Panc1 (cell line): Measurements from ENCODE around the gene GZMM. TPM values are rescaled to one million over a fixed set of nuclear protein-coding genes. Genes with fewer than 3 reads are reported as not detected.

Experiments used
- ATAC-seq: fragments of 200-7000 bp; cut with Tn5 transposase; 2 replicates; pipeline ENCODE4 v1.9.1; 2020; ENCODE audit warnings: mild to moderate bottlenecking, moderate library complexity
- BruUV-seq: library from RNA; stranded (reverse); fragments of 400-500 nt; replicated peaks from 2 replicates; lab custom pipeline; 2021; lab: Mats Ljungman, UMichigan
- CTCF ChIA-PET: fragments of 300-600 bp; sonication (Branson Sonifier 250); formaldehyde crosslinking; loops from one replicate; lab custom pipeline; 2022; ENCODE audit warnings: antibody characterized with exemption; lab: Charles Lee
- POLR2A ChIA-PET: fragments of 300-600 bp; sonication (Branson Sonifier 250); formaldehyde crosslinking; loops from one replicate; lab custom pipeline; 2022; ENCODE audit warnings: antibody characterized with exemption; lab: Charles Lee
- DNase-seq: peaks from one replicate; pipeline ENCODE4 v3.0.0-alpha.2; 2010; ENCODE audit warnings: low read depth, low spot score
- H3K27ac ChIP-seq: 2 replicates; pipeline ENCODE4 v1.5.1; 2011; ENCODE audit warnings: mild to moderate bottlenecking, low read length, inconsistent platforms
- H3K27me3 ChIP-seq: fragments of 200-500 bp; sonication (Bioruptor generic); 2 replicates; pipeline ENCODE4 v1.6.0; 2014; ENCODE audit warnings: low read length, inconsistent platforms; ENCODE audit not compliant: control insufficient read depth, insufficient read depth
- H3K36me3 ChIP-seq: fragments of 200-500 bp; sonication (Bioruptor generic); 2 replicates; pipeline ENCODE4 v1.5.1; 2014; ENCODE audit warnings: inconsistent platforms, mild to moderate bottlenecking, low read length, moderate library complexity; ENCODE audit not compliant: control insufficient read depth, insufficient read depth
- H3K4me1 ChIP-seq: 2 replicates; pipeline ENCODE4 v1.5.1; 2011; ENCODE audit warnings: inconsistent platforms, mild to moderate bottlenecking, low read length, moderate library complexity; ENCODE audit not compliant: control insufficient read depth, insufficient read depth
- H3K4me3 ChIP-seq, 2 experiments: 2 replicates each; pipeline ENCODE4 v1.5.1; 2011 to 2012; ENCODE audit warnings: low read depth in 2 of 2, low read length in 2 of 2, mild to moderate bottlenecking in 2 of 2, inconsistent platforms in 1 of 2, moderate library complexity in 1 of 2
- H3K9me3 ChIP-seq: fragments of 200-500 bp; sonication (Bioruptor generic); 2 replicates; pipeline ENCODE4 v1.5.1; 2014; ENCODE audit warnings: low read depth, mild to moderate bottlenecking, inconsistent platforms, low read length, moderate library complexity; ENCODE audit not compliant: control insufficient read depth, insufficient read depth
- POLR2AphosphoS5 ChIP-seq: IDR thresholded peaks from 2 replicates; pipeline ENCODE4 v1.6.1; 2012; ENCODE audit warnings: mild to moderate bottlenecking, low read depth, low read length, moderate library complexity
- REST ChIP-seq, 2 experiments: IDR thresholded peaks; 2 replicates each; pipeline ENCODE4 v1.6.1; 2011 to 2012; ENCODE audit warnings: low read depth in 2 of 2, control low read depth in 1 of 2, low read length in 1 of 2, mild to moderate bottlenecking in 1 of 2, moderate library complexity in 1 of 2; ENCODE audit not compliant: insufficient read depth in 1 of 2
- SIN3A ChIP-seq: IDR thresholded peaks from 2 replicates; pipeline ENCODE4 v1.6.1; 2012; ENCODE audit warnings: low read depth, mild to moderate bottlenecking, low read length, moderate library complexity, borderline replicate concordance; ENCODE audit not compliant: insufficient read depth
- TCF7L2 ChIP-seq: IDR thresholded peaks from 2 replicates; pipeline ENCODE4 v1.6.1; 2011; ENCODE audit warnings: mild to moderate bottlenecking, low read depth, low read length, inconsistent platforms
- in situ Hi-C: cut with HindIII; loops from 2 replicates; pipeline ENCODE4 v1.10.0; 2016; ENCODE audit warnings: low sequenced_read_pairs, low pct_unique_long_range_greater_than_20kb
- intact Hi-C: fragments of 100-400 bp; cut with micrococcal nuclease; formaldehyde crosslinking; loops from one replicate; pipeline ENCODE4 v1.10.0; 2022; ENCODE audit not compliant: unreplicated experiment
- total RNA-seq: library from RNA; stranded (reverse); gene quantifications from one replicate; pipeline ENCODE4 v1.2.1, GENCODE V29; 2021; ENCODE audit not compliant: unreplicated experiment
- TF ChIP-seq, protein P1 (sequence below): fragments of 450-650 bp; IDR thresholded peaks from 2 replicates; pipeline ENCODE4 v1.5.1; 2017; ENCODE audit warnings: mild to moderate bottlenecking

The GZMM gene
- total RNA-seq, 1 experiment from 2014 or later, result 0.69 TPM

DNA sequence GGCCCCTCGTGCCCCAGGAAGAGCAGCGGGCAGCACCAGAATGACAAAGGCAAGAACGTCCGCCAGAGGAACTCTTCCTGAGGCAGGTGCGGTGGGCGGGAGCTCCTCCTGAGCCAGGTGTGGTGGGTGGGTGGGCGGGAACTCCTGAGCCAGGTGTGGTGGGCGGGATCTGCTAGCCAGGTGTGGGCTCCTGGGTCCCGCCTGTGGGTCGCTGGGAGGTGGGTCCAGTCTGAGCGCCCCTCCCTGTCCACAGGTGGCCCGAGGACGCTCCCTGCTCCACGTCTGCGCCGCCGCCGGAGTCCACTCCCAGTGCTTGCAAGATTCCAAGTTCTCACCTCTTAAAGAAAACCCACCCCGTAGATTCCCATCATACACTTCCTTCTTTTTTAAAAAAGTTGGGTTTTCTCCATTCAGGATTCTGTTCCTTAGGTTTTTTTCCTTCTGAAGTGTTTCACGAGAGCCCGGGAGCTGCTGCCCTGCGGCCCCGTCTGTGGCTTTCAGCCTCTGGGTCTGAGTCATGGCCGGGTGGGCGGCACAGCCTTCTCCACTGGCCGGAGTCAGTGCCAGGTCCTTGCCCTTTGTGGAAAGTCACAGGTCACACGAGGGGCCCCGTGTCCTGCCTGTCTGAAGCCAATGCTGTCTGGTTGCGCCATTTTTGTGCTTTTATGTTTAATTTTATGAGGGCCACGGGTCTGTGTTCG is 38.8 kb downstream of the GZMM start:
- TSS peak; percentile 99 for BruUV-seq
- Histone ChIP-seq H3K36me3 (peaks cover 5% of the 10 kb centered on the region; the same call in 1 of the 2 replicates), H3K4me1 (peaks cover 28% of the 10 kb centered on the region), H3K27me3 (no peaks in the 10 kb centered on the region), H3K9me3 (no peaks in the 10 kb centered on the region), H3K4me3 (no peak overlapping the region), H3K27ac (no peak overlapping the region)
- CTCF ChIA-PET, result interaction anchor here (0.7 kb wide), 1 partner anchor 35 kb away, joined by 4 read pairs; no protein-coding TSS in a partner anchor
- ATAC-seq (no peak), DNase-seq (no peak)
- in situ Hi-C loops (no loop called here), intact Hi-C loops (no loop called here)
- POLR2A ChIA-PET, result no interaction called here
- TF ChIP-seq REST (IDR thresholded peaks at IDR 0.05; ENCODE audit: insufficient read depth in 1 of 2, low read depth in 2 of 2, low read length in 1 of 2) (no peak), SIN3A (no peak), POLR2AphosphoS5 (no peak), TCF7L2 (no peak)
- TF ChIP-seq, protein P1, sequence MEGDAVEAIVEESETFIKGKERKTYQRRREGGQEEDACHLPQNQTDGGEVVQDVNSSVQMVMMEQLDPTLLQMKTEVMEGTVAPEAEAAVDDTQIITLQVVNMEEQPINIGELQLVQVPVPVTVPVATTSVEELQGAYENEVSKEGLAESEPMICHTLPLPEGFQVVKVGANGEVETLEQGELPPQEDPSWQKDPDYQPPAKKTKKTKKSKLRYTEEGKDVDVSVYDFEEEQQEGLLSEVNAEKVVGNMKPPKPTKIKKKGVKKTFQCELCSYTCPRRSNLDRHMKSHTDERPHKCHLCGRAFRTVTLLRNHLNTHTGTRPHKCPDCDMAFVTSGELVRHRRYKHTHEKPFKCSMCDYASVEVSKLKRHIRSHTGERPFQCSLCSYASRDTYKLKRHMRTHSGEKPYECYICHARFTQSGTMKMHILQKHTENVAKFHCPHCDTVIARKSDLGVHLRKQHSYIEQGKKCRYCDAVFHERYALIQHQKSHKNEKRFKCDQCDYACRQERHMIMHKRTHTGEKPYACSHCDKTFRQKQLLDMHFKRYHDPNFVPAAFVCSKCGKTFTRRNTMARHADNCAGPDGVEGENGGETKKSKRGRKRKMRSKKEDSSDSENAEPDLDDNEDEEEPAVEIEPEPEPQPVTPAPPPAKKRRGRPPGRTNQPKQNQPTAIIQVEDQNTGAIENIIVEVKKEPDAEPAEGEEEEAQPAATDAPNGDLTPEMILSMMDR, result no peak

DNA sequence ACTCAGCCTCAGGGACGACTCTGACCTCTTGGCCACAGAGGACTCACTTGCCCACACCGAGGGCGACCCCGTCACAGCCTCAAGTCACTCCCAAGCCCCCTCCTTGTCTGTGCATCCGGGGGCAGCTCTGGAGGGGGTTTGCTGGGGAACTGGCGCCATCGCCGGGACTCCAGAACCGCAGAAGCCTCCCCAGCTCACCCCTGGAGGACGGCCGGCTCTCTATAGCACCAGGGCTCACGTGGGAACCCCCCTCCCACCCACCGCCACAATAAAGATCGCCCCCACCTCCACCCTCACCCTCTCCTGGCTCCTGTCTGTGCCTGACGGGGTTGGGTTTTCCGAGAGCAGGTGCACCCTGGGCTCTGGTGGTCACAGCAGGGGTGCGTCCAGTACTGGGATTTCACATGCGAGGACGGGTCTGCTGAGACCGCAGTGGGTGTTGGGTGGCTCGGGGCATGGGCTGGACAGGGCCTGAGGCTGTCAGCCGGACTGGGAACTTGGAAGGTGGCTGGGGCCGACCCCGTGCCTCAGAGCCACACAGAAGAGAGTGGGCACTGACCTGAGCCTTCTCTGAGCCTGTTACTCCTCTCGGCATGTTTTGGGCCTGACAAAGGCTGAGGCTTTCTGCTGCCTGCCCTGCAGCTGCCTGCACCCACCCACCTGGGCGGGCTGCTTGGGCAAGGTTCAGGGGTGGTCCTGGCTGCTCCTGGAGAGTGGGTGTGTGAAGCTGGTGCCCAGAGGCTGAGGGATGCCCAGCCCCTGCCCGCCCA is 39.5 kb downstream of the GZMM start:
- ATAC-seq, result no peak
- Histone ChIP-seq H3K27me3 (no peaks in the 10 kb centered on the region), H3K27ac (no peak overlapping the region), H3K4me3 (no peak overlapping the region), H3K9me3 (no peaks in the 10 kb centered on the region), H3K36me3 (peaks cover 5% of the 10 kb centered on the region; the same call in 1 of the 2 replicates), H3K4me1 (peaks cover 30% of the 10 kb centered on the region)
- intact Hi-C loops (no loop called here), in situ Hi-C loops (no loop called here)
- TF ChIP-seq POLR2AphosphoS5, result no peak
- TF ChIP-seq SIN3A, result no peak
- TF ChIP-seq, protein P1, result no peak
- no peak for TF ChIP-seq REST (IDR thresholded peaks at IDR 0.05; ENCODE audit: insufficient read depth in 1 of 2, low read depth in 2 of 2, low read length in 1 of 2)
- TF ChIP-seq TCF7L2, result no peak
- POLR2A ChIA-PET, result no interaction called here
- no TSS peak for BruUV-seq
- CTCF ChIA-PET, result interaction anchor here (1.5 kb wide), 1 partner anchor 8 kb away, joined by 4 read pairs; no protein-coding TSS in a partner anchor
- no peak for DNase-seq
